SIG-M5 treated with dmso at 0.1 percent for 504 hours (cell line): ENCODE data around the gene DEFB126.
"Not testable (repeated sequence)": the region's sequence is repeated elsewhere in the genome, so short reads cannot be mapped to it uniquely, and the experiment has no call there.

Experiments used
- DNase-seq: peaks from one replicate; lab custom pipeline; 2025; ENCODE audit not compliant: unreplicated experiment; lab: John Stamatoyannopoulos, UW

The DEFB126 gene, protein sequence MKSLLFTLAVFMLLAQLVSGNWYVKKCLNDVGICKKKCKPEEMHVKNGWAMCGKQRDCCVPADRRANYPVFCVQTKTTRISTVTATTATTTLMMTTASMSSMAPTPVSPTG

GRCh38 chr20:142290-142689 is at the start of gene DEFB126:
Gene DEFB126 (plus strand): TSS chr20:142590. CDS start chr20:142629, 39 bp downstream.
- DNase-seq = no peak

- no peak for DNase-seq
Measured at GRCh38 chr20:93641-94040, 48.7 kb upstream of the DEFB126 start.

DNA sequence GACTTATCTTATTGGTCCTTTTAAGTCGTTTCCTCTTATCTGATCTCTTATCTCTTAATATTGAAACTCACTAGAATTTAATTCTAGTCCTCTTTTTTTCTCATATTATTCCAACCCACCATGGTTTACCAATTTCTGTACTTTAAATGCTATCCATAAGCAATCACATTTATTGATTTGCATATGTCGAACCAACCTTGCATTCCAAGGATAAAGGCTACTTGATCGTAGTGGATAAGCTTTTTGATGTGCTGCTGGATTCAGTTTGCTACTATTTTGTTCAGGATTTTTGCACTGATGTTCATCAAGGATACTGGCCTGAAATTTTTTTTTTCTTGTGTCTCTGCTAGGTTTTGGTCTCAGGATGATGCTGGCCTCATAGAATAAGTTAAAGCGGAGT is 47.2 kb upstream of the DEFB126 start:
- no peak for DNase-seq

GRCh38 chr20:97691-98090 is 44.7 kb upstream of the DEFB126 start:
- not testable (repeated sequence) for DNase-seq

- DNase-seq = no peak
Measured at GRCh38 chr20:101975-102374, 40.4 kb upstream of the DEFB126 start.

- no peak for DNase-seq
Measured at GRCh38 chr20:103456-103855, 38.9 kb upstream of the DEFB126 start.

- no peak for DNase-seq
Measured at GRCh38 chr20:112396-112795, 30.0 kb upstream of the DEFB126 start.

DNA sequence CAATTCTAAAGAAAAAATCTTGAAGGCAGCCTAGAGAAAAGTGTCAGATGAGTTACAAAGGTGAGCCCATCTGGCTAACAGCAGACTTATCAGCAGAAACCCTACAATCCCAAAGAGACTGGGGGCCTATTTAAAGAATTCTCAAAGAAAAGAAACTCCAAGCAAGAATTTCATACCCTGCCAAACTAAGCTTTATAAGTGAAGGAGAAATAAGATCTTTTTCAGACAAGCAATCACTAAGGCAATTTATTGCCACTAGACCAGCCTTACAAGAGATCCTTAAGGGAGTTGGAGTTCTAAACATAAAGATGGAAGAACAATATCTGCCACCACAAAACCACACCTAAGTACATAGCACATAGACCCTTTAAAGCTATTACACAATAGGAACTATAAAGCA is 24.9 kb upstream of the DEFB126 start:
- no peak for DNase-seq

DNA sequence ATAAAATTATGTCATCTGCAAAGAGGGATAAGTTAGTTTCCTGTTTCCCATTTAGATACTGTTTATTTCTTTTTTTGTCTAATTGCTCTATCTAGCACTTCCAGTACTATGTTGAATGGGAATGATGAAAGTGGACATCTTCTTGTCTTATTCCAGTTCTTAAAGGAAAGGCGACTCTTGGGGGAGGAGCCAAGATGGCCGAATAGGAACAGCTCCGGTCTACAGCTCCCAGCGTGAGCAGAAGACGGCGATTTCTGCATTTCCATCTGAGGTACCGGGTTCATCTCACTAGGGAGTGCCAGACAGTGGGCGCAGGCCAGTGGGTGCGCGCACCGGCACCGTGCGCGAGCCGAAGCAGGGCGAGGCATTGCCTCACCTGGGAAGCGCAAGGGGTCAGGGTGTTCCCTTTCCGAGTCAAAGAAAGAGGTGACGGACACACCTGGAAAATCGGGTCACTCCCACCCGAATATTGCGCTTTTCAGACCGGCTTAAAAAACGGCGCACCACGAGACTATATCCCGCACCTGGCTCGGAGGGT is 12.5 kb upstream of the DEFB126 start:
- not testable (repeated sequence) for DNase-seq

- DNase-seq = no peak
Measured at GRCh38 chr20:137668-138490, 4.5 kb upstream of the DEFB126 start.

GRCh38 chr20:145877-146276 is 3.5 kb downstream of the DEFB126 start:
- no peak for DNase-seq

GRCh38 chr20:152131-152530 is 9.7 kb downstream of the DEFB126 start:
- DNase-seq = no peak

DNA sequence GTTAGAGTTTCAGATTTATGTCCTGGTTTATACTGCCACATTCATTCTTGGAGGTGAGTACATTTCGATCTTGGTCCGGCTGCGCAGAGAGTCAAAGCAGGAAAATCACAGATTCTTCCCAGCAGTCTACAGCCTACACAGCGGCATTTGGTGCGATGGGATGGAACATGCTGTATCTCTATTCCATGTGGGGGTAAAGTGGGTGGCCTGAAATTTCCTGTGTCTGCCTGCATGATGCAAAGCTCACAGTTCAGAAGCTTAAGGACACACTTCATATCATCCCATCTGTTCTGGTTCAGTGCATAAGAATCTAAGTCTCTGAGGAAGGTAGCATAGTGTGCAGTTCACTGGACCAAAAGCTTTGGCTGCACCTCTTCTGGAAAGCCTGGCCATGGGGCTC is 14.8 kb downstream of the DEFB126 start, which contains the start of gene DEFB127:
DEFB127 (plus strand) TSS at position 301 of the 400 bp plus-strand sequence; CDS start at position 392, 91 bp downstream.
- no peak for DNase-seq

- no peak for DNase-seq
Measured at GRCh38 chr20:164618-165017, 22.2 kb downstream of the DEFB126 start.

- DNase-seq = no peak
Measured at GRCh38 chr20:168876-169275, 26.5 kb downstream of the DEFB126 start.

GRCh38 chr20:184288-184687 is 41.9 kb downstream of the DEFB126 start:
- no peak for DNase-seq

GRCh38 chr20:187733-188132 is 45.3 kb downstream of the DEFB126 start:
- DNase-seq = no peak

- no peak for DNase-seq
Measured at GRCh38 chr20:189611-190010, 47.2 kb downstream of the DEFB126 start, which contains the start of gene DEFB128. Gene DEFB128 (minus strand): TSS chr20:189711. CDS start chr20:189623, 88 bp downstream.
